ENCODE data around the gene CRYGS.

- no peak for TF ChIP-seq POLR2A (IDR thresholded peaks at IDR 0.05)
- TF ChIP-seq, protein P1, sequence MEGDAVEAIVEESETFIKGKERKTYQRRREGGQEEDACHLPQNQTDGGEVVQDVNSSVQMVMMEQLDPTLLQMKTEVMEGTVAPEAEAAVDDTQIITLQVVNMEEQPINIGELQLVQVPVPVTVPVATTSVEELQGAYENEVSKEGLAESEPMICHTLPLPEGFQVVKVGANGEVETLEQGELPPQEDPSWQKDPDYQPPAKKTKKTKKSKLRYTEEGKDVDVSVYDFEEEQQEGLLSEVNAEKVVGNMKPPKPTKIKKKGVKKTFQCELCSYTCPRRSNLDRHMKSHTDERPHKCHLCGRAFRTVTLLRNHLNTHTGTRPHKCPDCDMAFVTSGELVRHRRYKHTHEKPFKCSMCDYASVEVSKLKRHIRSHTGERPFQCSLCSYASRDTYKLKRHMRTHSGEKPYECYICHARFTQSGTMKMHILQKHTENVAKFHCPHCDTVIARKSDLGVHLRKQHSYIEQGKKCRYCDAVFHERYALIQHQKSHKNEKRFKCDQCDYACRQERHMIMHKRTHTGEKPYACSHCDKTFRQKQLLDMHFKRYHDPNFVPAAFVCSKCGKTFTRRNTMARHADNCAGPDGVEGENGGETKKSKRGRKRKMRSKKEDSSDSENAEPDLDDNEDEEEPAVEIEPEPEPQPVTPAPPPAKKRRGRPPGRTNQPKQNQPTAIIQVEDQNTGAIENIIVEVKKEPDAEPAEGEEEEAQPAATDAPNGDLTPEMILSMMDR (IDR thresholded peaks at IDR 0.05), result no peak
- no peak for TF ChIP-seq POLR2AphosphoS5 (IDR thresholded peaks at IDR 0.05)
- TF ChIP-seq EP300 (IDR thresholded peaks at IDR 0.05), result no peak
Observed at GRCh38 chr3:186520957-186521842, 23.0 kb downstream of the CRYGS start.

All from gastroesophageal sphincter (tissue), 3 donors.